Chondrocyte (in vitro differentiated cells): ENCODE measurements around the gene FMNL2. TPM values are rescaled to one million over a fixed set of nuclear protein-coding genes. Genes with fewer than 3 reads are reported as not detected.
A peak's percentile ranks its signal among the peaks of the same experiment; 100 is the strongest.

Experiments used
- DNase-seq: peaks from one replicate; pipeline ENCODE4 v3.0.0; 2021; ENCODE audit warnings: mixed read lengths, low spot score
- H3K27ac Mint-ChIP-seq: one replicate; pipeline ENCODE4 v1.8.0; 2021; ENCODE audit warnings: mild to moderate bottlenecking, moderate library complexity, mixed read lengths; ENCODE audit not compliant: unreplicated experiment
- H3K27me3 Mint-ChIP-seq: 2 replicates; pipeline ENCODE4 v1.8.0; 2021; ENCODE audit warnings: low read depth, mixed read lengths
- H3K36me3 Mint-ChIP-seq: 2 replicates; pipeline ENCODE4 v1.8.0; 2021; ENCODE audit warnings: low read depth, mixed read lengths
- H3K4me1 Mint-ChIP-seq: 2 replicates; pipeline ENCODE4 v1.8.0; 2021; ENCODE audit warnings: low read depth, mild to moderate bottlenecking, mixed read lengths
- H3K4me3 Mint-ChIP-seq: one replicate; pipeline ENCODE4 v1.8.0; 2021; ENCODE audit warnings: mild to moderate bottlenecking, moderate library complexity, mixed read lengths; ENCODE audit not compliant: unreplicated experiment
- H3K9me3 Mint-ChIP-seq: 2 replicates; pipeline ENCODE4 v1.8.0; 2021; ENCODE audit warnings: low read depth, mixed read lengths
- total RNA-seq: library from RNA; stranded (reverse); gene quantifications from 3 replicates; pipeline ENCODE4 v1.2.1, GENCODE V29; 2021
- TF ChIP-seq, protein P1 (sequence below): fragments of 200-600 bp; sonication (generic); IDR thresholded peaks from 2 replicates; pipeline ENCODE4 v1.5.0; 2021; ENCODE audit warnings: antibody characterized with exemption, mild to moderate bottlenecking, moderate library complexity

The FMNL2 gene
- total RNA-seq, 1 donor from 2014 or later, result 33.9 TPM

- Mint-ChIP-seq H3K9me3 (no peaks in the 10 kb centered on the region), H3K27ac (peak overlapping the region; percentile 65), H3K27me3 (no peaks in the 10 kb centered on the region), H3K4me1 (peaks cover 74% of the 10 kb centered on the region), H3K4me3 (peak overlapping the region; percentile 65), H3K36me3 (no peaks in the 10 kb centered on the region)
- TF ChIP-seq, protein P1, sequence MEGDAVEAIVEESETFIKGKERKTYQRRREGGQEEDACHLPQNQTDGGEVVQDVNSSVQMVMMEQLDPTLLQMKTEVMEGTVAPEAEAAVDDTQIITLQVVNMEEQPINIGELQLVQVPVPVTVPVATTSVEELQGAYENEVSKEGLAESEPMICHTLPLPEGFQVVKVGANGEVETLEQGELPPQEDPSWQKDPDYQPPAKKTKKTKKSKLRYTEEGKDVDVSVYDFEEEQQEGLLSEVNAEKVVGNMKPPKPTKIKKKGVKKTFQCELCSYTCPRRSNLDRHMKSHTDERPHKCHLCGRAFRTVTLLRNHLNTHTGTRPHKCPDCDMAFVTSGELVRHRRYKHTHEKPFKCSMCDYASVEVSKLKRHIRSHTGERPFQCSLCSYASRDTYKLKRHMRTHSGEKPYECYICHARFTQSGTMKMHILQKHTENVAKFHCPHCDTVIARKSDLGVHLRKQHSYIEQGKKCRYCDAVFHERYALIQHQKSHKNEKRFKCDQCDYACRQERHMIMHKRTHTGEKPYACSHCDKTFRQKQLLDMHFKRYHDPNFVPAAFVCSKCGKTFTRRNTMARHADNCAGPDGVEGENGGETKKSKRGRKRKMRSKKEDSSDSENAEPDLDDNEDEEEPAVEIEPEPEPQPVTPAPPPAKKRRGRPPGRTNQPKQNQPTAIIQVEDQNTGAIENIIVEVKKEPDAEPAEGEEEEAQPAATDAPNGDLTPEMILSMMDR, result peak; percentile 48
- DNase-seq, result no peak
Measured at GRCh38 chr2:152407204-152407721, 72.3 kb downstream of the FMNL2 start.

GRCh38 chr2:152407806-152408205, 72.8 kb downstream of the FMNL2 start:
- H3K9me3 Mint-ChIP-seq, result no peaks in the 10 kb centered on the region
- no peaks in the 10 kb centered on the region for H3K36me3 Mint-ChIP-seq
- no peak for DNase-seq
- no peak overlapping the region for H3K4me3 Mint-ChIP-seq
- peak overlapping the region; percentile 65 for H3K27ac Mint-ChIP-seq
- no peaks in the 10 kb centered on the region for H3K27me3 Mint-ChIP-seq
- TF ChIP-seq, protein P1, result no peak
- H3K4me1 Mint-ChIP-seq, result peaks cover 69% of the 10 kb centered on the region

- TF ChIP-seq, protein P1, result no peak
- no peak overlapping the region for H3K4me3 Mint-ChIP-seq
- peaks cover 69% of the 10 kb centered on the region for H3K4me1 Mint-ChIP-seq
- no peaks in the 10 kb centered on the region for H3K36me3 Mint-ChIP-seq
- H3K9me3 Mint-ChIP-seq, result no peaks in the 10 kb centered on the region
- no peak for DNase-seq
- peak overlapping the region; percentile 65 for H3K27ac Mint-ChIP-seq
- H3K27me3 Mint-ChIP-seq, result no peaks in the 10 kb centered on the region
Measured at GRCh38 chr2:152408254-152408653, 73.3 kb downstream of the FMNL2 start.

- H3K27me3 Mint-ChIP-seq, result no peaks in the 10 kb centered on the region
- peaks cover 63% of the 10 kb centered on the region for H3K4me1 Mint-ChIP-seq
- no peak for DNase-seq
- TF ChIP-seq, protein P1, result no peak
- no peaks in the 10 kb centered on the region for H3K36me3 Mint-ChIP-seq
- H3K9me3 Mint-ChIP-seq, result no peaks in the 10 kb centered on the region
- no peak overlapping the region for H3K4me3 Mint-ChIP-seq
- no peak overlapping the region for H3K27ac Mint-ChIP-seq
Measured at GRCh38 chr2:152409386-152410164, 74.6 kb downstream of the FMNL2 start.

GRCh38 chr2:152410165-152410597, 75.2 kb downstream of the FMNL2 start:
- H3K27ac Mint-ChIP-seq, result no peak overlapping the region
- no peak overlapping the region for H3K4me3 Mint-ChIP-seq
- DNase-seq, result no peak
- H3K36me3 Mint-ChIP-seq, result no peaks in the 10 kb centered on the region
- no peaks in the 10 kb centered on the region for H3K27me3 Mint-ChIP-seq
- no peaks in the 10 kb centered on the region for H3K9me3 Mint-ChIP-seq
- H3K4me1 Mint-ChIP-seq, result peaks cover 66% of the 10 kb centered on the region
- TF ChIP-seq, protein P1, result no peak
